HG03442 (cell line): ENCODE data around the gene REXO2.

Source experiments
- ATAC-seq: cut with Tn5 transposase; IDR thresholded peaks from one replicate; pipeline ENCODE4 v1.9.1; 2021; ENCODE audit warnings: mild to moderate bottlenecking, moderate library complexity; ENCODE audit not compliant: unreplicated experiment

Gene REXO2

DNA sequence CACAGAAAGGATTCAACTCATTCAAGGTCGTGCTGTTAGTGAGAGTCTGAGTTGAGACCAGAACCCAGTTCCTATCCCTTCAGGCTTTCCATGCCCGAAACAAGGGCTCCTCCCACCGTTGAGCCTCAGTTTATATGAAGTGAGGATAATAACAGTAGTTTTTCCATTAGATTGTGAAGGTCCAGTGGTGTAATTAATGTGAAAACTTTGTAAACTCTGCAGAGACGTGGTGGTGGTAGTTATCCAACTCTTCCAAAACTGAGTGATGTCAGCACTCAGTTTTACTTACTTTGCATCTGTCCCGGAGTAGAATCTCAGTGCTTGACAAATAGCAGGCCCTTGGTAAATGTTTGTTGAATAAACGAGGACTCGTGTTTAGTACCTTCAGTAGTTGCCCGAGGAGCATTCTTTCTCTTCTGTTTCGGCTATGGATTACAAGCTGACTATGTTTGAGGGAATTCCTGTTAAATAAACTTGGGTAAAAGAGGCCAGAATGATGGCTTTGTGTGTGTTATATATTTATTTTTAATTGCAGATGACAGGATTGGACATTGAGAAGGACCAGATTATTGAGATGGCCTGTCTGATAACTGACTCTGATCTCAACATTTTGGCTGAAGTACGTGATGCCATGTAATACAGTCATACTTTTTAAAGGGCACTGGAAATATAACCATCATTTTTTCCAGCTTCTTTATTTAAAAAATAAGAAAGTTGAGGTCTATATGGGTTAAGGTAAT is 1.0 kb downstream of the REXO2 start:
- ATAC-seq: no peak

DNA sequence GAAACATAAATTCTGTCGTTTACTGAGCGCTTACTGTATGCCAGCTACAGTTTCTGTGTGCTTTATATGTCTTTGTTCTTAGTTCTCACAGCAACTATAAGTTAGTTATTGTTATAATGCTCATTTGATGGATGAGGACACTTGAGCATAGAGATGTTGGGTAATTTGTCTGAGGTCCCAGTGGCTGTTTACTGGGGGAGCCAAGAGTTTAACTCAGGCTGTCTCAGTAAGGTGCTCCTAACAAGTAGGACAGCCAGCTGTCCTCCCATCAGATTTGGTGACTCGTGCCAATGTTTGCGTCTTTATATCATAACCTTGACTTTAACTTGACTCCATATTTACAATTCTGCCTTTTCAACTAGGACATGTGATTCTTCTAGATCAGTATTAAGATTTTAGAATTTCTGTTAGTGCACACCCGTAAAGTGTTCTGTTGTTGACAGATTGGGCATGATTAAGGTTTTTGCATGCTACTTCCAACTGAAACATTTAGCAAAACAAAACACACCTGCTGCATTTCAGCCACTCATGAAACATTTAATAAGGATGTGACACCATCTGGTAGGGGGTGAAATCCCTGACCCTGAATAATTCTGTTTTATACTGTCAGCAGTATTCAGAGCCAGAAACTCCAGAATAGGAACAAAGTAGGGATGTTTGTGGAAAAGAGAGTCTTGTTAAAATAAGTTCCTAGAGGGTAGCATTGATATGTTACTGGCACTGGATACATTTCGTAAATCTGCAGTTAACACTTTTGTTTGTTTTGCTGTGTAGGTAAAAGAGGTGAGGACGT is 1.9 kb downstream of the REXO2 start:
- ATAC-seq: no peak

DNA sequence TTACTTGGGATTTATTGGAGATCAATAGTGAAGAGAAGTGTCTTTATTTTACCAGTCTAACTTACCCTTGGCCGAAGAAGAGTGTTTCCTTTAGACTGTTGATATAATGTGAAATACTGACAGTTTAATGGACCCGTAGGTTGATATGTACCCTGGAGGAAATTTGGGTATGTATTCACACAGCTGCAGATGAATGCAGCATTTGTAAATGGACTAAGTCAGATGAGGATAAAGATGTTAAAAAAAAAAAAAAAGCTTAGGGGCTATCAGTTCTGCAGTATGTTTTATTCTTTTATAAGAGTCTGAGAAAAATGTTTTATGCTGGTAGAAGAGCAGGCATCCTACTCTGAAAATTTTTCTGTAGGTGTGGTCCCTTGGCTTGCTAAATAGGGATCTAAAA is 2.7 kb downstream of the REXO2 start:
- ATAC-seq: no peak

GRCh38 chr11:114442536-114442935 is 3.3 kb downstream of the REXO2 start:
- no peak for ATAC-seq

DNA sequence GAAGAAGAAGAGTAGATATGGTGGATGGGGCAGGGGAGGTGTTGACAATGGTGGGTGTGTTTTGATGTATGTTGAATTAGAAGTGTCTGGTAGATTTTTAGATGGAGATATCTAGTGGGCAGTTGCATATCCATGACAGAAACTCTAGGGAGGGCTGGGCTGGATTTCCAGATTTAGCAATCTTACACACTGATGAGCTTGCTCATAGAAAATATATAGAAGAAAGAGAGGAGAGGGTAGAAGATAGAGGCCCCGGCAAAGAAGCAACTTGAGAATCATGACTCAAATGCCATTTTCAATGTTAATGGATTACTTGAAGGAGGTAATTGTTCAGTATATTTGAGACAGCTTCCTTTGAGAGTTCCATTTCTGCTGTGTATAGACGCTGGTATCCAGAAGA is 8.2 kb downstream of the REXO2 start:
- ATAC-seq: no peak

DNA sequence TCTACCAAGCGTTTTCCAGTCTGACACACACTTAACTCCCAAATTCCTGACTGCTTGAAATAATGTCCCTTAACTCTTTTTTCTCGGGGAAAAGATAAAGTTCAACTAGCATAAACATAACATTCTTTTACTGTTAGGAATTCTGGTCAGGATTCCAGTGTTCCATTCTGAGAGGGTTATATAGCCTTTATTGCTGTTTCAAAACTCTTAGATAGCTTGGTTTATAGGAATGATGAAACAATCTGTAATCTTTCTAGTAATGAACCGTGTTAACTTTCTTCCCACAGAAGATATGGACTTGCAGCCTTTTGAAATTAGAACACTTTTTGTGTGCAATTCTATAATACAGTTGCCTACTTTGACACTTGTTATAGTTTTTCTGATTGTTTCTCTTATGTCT is 8.6 kb downstream of the REXO2 start:
- ATAC-seq: no peak

DNA sequence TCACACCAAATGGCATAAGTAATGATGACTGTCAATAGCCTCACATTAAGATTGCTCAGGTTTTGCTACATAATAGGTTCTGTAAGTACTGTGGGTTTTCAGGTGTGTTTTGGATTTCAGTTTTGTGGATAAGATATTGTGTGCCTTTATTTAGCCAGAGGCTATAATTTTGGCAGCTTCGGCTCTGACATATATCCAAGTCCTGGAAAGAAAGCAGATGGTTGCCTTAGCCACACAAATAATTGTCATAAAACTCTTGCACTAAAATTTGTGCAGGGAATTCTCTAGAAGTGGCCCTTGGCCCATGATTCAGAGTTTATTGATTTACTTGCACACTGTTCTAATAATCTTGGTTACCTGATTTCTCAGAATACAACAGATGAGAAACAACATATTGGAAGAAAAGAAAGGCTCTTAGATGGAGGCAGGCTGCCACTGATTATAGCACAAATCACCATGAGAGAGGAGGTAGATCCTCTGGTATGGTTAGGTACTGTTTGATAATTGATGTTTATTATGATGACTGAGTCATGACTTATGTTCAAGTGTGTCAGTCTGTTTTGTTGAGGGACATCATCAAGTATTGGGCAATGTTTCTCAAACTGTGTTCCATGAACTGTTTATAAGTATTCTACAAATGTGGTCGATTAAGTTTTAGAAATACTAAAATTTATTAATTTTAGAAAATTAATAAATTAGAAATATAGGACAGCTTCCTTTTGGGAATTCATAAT is 9.6 kb downstream of the REXO2 start:
- ATAC-seq: no peak

GRCh38 chr11:114449845-114450244 is 10.6 kb downstream of the REXO2 start:
- no peak for ATAC-seq

- no peak for ATAC-seq
Observed at GRCh38 chr11:114452399-114452798, 13.1 kb downstream of the REXO2 start.

- ATAC-seq: no peak
Observed at GRCh38 chr11:114463999-114464398, 24.7 kb downstream of the REXO2 start.

- ATAC-seq: no peak
Observed at GRCh38 chr11:114466742-114467141, 27.5 kb downstream of the REXO2 start.

- ATAC-seq: no peak
Observed at GRCh38 chr11:114472661-114473060, 33.4 kb downstream of the REXO2 start.

DNA sequence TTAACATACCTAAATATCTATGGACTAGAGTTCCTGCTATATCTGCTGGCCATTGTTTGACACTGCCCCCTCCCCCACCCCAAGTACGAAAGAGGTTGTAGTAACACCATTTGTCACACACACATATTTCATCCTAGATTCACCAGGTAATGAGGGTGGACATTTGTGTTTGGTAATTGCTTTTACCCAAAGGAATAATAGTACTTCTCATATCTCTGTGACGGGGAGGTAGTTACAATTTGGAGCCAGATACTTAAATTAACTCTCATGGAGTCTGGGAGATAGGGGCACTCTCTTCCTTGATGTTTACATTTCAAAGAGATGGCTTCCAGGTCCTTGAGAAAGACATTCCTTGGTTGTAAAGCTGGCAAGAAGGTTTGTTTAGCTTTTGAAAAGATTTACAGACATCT is 38.7 kb downstream of the REXO2 start:
- ATAC-seq: no peak

GRCh38 chr11:114478768-114479167 is 39.5 kb downstream of the REXO2 start:
- ATAC-seq: no peak

DNA sequence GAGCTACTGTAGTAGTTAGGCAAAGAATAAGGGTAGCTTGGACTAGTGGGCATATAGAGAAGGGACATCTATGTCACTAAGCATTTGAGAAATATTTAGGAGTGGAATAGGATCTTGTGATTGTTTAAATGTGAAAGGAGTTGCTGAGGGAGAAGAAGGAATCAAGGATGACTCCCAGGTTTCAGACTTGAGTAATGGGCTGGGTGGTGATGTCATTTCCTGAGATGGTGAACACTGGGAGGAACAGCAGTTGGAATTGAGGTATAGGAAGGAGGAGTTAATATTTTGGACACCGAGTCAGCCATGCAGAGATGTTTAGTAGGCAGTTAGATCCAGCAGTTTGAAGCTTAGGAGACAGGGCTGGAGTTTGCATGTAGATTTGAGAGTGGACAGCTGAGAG is 40.1 kb downstream of the REXO2 start:
- ATAC-seq: no peak

- ATAC-seq: no peak
Observed at GRCh38 chr11:114482114-114482513, 42.8 kb downstream of the REXO2 start.

DNA sequence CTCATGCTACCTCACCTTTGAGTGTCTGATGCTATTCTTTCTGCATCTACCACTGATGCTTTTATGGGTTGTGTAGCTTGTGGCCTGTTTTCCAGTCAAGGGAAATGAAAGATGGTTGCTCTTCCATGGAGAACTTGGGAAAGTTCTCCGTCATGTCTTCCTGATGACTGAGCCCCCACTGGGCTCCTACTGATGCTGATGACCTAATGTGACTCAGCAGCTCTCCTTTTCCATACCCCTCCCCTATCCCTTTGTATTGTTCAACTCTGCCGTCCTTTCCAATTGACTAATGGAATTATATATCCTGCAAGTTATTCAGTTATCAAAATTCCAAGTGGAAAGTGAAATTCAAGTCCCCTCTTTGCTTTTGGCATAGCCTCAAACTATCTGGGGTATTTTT is 44.7 kb downstream of the REXO2 start:
- ATAC-seq: no peak

- ATAC-seq: no peak
Observed at GRCh38 chr11:114496915-114497314, 57.6 kb downstream of the REXO2 start.

GRCh38 chr11:114499756-114500155 is 60.5 kb downstream of the REXO2 start:
- ATAC-seq: no peak
